WERI-Rb-1 (cell line): ENCODE results near the gene MRNIP.

Source experiments
- DNase-seq: peaks from one replicate; pipeline ENCODE4 v3.0.0-alpha.2; 2020
- H3K27ac ChIP-seq: fragments of 250-450 bp; sonication (Bioruptor Pico); 2 replicates; pipeline ENCODE4 v1.5.1; 2020; ENCODE audit warnings: mild to moderate bottlenecking, moderate library complexity
- H3K27me3 ChIP-seq: fragments of 250-450 bp; sonication (Bioruptor Pico); 2 replicates; pipeline ENCODE4 v1.5.1; 2021; ENCODE audit warnings: mild to moderate bottlenecking, low read depth, moderate library complexity; ENCODE audit not compliant: insufficient read depth, severe bottlenecking
- H3K36me3 ChIP-seq: fragments of 250-450 bp; sonication (Bioruptor Pico); 2 replicates; pipeline ENCODE4 v1.5.1; 2020; ENCODE audit warnings: mild to moderate bottlenecking, moderate library complexity
- H3K4me3 ChIP-seq: 2 replicates; pipeline ENCODE4 v1.5.1; 2011; ENCODE audit warnings: low read depth, mild to moderate bottlenecking, control low read depth, low read length
- H3K9me3 ChIP-seq: fragments of 250-450 bp; sonication (Bioruptor Pico); 2 replicates; pipeline ENCODE4 v1.5.1; 2021; ENCODE audit warnings: mild to moderate bottlenecking, moderate library complexity; ENCODE audit not compliant: severe bottlenecking
- TF ChIP-seq, protein P1 (sequence below): IDR thresholded peaks from 2 replicates; pipeline ENCODE4 v1.5.1; 2011; ENCODE audit warnings: low read depth, mild to moderate bottlenecking, control low read depth, inconsistent platforms, low read length

The MRNIP gene

DNA sequence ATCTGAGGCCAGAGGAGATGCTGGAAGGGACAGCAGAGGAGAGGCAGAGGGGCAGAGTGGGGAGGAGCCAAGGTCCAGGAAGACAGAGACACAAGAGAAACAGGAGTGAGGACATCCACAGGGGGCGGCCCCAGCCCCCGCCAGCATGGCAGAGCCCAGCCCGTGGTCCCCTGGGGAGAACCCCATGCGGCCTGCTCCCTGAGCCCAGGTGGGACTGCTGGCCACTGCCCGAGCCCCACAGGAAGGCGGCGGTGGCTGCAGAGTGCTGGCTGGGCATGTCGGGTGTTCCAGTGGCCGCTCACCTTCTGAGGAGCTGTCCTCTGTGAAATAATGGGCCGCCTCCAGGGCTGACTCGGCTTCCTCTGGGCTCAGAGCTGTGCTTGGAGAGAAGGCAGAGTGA, 8.9 kb upstream of the MRNIP start:
- Histone ChIP-seq H3K9me3 (no peaks in the 10 kb centered on the region), H3K27me3 (no peaks in the 10 kb centered on the region), H3K4me3 (no peak overlapping the region), H3K27ac (no peak overlapping the region), H3K36me3 (peaks cover 4% of the 10 kb centered on the region; the same call in 1 of the 2 replicates)
- TF ChIP-seq, protein P1, sequence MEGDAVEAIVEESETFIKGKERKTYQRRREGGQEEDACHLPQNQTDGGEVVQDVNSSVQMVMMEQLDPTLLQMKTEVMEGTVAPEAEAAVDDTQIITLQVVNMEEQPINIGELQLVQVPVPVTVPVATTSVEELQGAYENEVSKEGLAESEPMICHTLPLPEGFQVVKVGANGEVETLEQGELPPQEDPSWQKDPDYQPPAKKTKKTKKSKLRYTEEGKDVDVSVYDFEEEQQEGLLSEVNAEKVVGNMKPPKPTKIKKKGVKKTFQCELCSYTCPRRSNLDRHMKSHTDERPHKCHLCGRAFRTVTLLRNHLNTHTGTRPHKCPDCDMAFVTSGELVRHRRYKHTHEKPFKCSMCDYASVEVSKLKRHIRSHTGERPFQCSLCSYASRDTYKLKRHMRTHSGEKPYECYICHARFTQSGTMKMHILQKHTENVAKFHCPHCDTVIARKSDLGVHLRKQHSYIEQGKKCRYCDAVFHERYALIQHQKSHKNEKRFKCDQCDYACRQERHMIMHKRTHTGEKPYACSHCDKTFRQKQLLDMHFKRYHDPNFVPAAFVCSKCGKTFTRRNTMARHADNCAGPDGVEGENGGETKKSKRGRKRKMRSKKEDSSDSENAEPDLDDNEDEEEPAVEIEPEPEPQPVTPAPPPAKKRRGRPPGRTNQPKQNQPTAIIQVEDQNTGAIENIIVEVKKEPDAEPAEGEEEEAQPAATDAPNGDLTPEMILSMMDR: no peak
- no peak for DNase-seq

DNA sequence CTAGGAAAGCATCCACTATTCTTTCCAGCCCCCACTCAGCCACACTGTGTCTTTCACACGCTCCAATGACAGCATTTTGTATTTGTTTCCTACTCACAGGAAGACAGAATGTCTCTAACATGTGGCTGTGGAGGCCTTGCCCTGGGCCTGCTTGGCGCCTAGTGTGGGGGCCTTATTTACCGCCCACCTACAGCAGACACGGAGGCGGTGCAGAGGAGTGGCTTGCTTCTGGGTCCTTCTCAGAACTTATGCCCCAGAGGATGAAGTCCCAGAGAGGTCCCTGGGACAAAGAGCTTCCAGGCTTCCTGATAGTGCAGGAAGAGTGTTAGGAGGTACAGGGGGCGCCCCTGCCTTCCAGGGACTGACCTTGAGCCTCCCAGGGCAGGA, 8.5 kb upstream of the MRNIP start:
- H3K27ac ChIP-seq: no peak overlapping the region
- no peaks in the 10 kb centered on the region for H3K27me3 ChIP-seq
- peaks cover 4% of the 10 kb centered on the region; the same call in 1 of the 2 replicates for H3K36me3 ChIP-seq
- H3K9me3 ChIP-seq: no peaks in the 10 kb centered on the region
- no peak for DNase-seq
- no peak overlapping the region for H3K4me3 ChIP-seq
- TF ChIP-seq, protein P1: no peak

DNA sequence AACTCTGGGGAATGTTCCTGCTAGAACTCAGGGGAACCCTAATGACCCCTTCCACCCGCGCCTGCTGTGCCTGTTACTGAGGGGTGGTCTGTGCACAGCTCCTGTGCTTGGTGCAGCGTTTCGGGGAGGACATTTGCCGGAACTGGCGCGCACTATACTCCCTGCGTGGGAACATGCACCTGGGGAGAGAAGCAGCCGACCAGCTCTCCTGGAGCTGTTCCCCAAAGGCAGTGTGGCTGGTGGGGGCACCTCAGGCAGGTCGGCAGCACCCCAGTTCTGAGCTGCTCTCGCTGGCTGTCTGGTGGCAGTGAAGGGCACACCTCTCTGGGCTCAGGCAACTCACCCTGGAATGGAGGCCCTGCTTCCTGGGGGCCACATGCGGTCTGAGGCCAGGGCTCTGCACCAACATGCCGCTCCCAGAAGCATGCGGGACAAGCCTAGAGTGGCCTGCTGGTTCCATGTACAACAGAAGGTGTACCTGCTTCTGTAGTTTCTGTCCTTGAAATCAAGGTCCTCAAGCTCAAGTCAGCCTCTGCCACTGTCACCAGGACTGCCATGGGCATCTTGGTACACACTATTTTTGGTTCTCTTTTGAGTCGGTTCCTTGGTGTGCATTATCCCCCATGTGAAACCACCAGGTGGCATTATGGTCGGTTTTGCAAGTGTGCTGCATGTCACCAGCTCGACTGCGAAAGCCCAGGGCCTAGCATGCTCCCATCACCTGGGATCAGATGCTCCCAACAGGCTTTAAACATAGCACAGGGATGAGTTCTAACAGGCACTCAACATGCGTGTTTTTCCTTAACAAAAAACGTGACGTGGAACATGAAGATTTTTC, 7.8 kb upstream of the MRNIP start:
- Histone ChIP-seq H3K9me3 (no peaks in the 10 kb centered on the region), H3K27me3 (no peaks in the 10 kb centered on the region), H3K4me3 (no peak overlapping the region), H3K27ac (no peak overlapping the region), H3K36me3 (peaks cover 4% of the 10 kb centered on the region; the same call in 1 of the 2 replicates)
- TF ChIP-seq, protein P1: no peak
- no peak for DNase-seq

DNA sequence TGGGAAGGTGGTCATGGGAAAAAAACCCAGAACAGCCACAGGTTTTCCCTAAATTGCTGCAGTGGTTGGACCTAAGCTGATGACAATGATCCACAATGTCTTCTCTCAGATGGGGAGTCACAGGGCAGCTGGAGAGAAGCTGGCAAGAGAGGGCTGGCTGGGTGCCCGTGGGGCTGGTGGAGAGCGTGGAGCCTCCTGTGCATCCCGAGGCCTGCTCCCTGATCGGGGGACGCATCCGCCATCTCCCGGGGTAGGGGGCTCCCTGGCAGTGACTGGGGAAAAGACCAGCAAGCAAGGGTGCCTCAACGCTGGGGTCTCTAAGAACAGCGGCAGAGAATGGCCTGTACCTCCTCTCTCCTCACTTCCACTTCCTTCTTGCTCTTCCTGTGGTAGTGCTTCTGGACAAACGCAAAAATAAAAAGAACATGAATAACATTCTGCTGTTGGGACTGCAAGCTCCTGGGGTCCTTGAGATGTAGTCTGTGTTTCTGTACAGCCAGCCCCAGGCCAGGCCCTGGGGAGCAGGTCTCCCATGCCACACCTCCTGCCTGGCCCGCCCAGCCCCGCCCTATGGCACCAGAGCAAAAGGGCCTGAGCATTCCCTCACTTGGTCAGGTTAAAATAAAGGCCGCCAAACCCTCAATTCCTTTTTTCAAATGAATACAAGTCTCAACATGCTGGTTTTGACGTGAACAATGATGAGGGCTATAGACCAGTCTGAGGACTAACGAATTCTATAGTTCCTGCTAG, 7.0 kb upstream of the MRNIP start:
- H3K36me3 ChIP-seq: no peaks in the 10 kb centered on the region; the same call in 1 of the 2 replicates
- no peaks in the 10 kb centered on the region for H3K27me3 ChIP-seq
- no peak overlapping the region for H3K4me3 ChIP-seq
- no peaks in the 10 kb centered on the region for H3K9me3 ChIP-seq
- no peak for DNase-seq
- TF ChIP-seq, protein P1: no peak
- no peak overlapping the region for H3K27ac ChIP-seq

DNA sequence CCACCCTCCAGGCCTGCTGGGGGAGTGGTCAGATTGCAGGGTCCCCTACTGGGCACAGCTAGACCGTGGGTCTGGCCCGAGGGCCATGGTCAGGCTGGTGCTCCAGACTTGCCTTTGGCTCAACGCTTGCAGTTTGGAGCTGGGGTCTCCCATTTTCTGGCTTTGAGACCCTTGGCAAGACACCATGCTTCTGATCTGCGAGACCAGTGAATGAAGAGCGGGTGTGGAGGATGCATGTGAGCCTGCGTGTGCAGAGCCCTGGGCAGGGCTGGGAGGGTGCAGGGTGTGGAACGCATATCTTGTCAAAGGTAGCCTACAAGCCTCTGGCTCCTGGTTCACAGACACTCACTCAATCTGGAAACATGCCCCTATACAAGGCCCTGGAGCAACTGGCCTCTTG, 6.1 kb upstream of the MRNIP start:
- Histone ChIP-seq H3K36me3 (no peaks in the 10 kb centered on the region), H3K4me3 (no peak overlapping the region)

More for the DNA sequence above, 6.1 kb upstream of the MRNIP start:
- H3K9me3 ChIP-seq: no peaks in the 10 kb centered on the region
- DNase-seq: no peak
- H3K27me3 ChIP-seq: no peaks in the 10 kb centered on the region
- TF ChIP-seq, protein P1: no peak
- no peak overlapping the region for H3K27ac ChIP-seq
